SK-N-SH (cell line): Measurements from ENCODE around the gene PTH2. TPM values are rescaled to one million over a fixed set of nuclear protein-coding genes. Genes with fewer than 3 reads are reported as not detected.

ENCODE experiments used
- CTCF ChIA-PET: fragments of 300-600, 350-600 bp; formaldehyde crosslinking; extraction: SDS; loops from one replicate; lab custom pipeline; 2021; lab: Yijun Ruan, JAX
- POLR2A ChIA-PET: fragments of 350-600 bp; sonication (Branson Sonifier 250); formaldehyde crosslinking; extraction: SDS; loops from one replicate; lab custom pipeline; 2020; ENCODE audit warnings: antibody characterized with exemption, inconsistent platforms; lab: Yijun Ruan, JAX
- DNase-seq: peaks from one replicate; pipeline ENCODE4 v3.0.0; 2012
- H2AFZ ChIP-seq: fragments of 200-600 bp; sonication (generic); 2 replicates; pipeline ENCODE4 v1.8.1; 2016; ENCODE audit warnings: antibody characterized with exemption, mild to moderate bottlenecking, low read depth
- H3F3A ChIP-seq: fragments of 200-600 bp; sonication (generic); replicated peaks from 2 replicates; pipeline ENCODE3; 2016; ENCODE audit warnings: antibody characterized with exemption, mild to moderate bottlenecking; ENCODE audit not compliant: insufficient read depth
- H3K27ac ChIP-seq, 2 experiments: fragments of 200-500 bp in 1 of 2; fragments of 200-600 bp in 1 of 2; sonication (Bioruptor generic) in 1 of 2; sonication (generic), shearing (Covaris generic) in 1 of 2; 2 replicates each; pipeline versions ENCODE4 v1.5.1 to v1.6.1; 2014 to 2016; ENCODE audit warnings: low read depth in 2 of 2, inconsistent platforms in 1 of 2, low read length in 1 of 2, mild to moderate bottlenecking in 1 of 2, mixed read lengths in 1 of 2
- H3K27me3 ChIP-seq: fragments of 200-600 bp; sonication (generic), shearing (Covaris generic); 2 replicates; pipeline ENCODE4 v1.6.1; 2016; ENCODE audit warnings: mixed run types; ENCODE audit not compliant: insufficient read depth
- H3K36me3 ChIP-seq, 2 experiments: fragments of 200-500 bp in 1 of 2; fragments of 200-600 bp in 1 of 2; sonication (Bioruptor generic) in 1 of 2; sonication (generic) in 1 of 2; replicated peaks in 1 of 2; 2 replicates each; pipeline versions ENCODE3 to v1.5.1; 2014 to 2016; ENCODE audit warnings: low read length in 1 of 2, mild to moderate bottlenecking in 1 of 2; ENCODE audit not compliant: insufficient read depth in 2 of 2, control insufficient read depth in 1 of 2
- H3K4me1 ChIP-seq, 2 experiments: fragments of 200-500 bp in 1 of 2; fragments of 200-600 bp in 1 of 2; sonication (Bioruptor generic) in 1 of 2; sonication (generic), shearing (Covaris generic) in 1 of 2; 2 replicates each; pipeline versions ENCODE4 v1.5.1 to v1.6.1; 2014 to 2016; ENCODE audit warnings: low read depth in 1 of 2, low read length in 1 of 2, mixed run types in 1 of 2; ENCODE audit not compliant: insufficient read depth in 2 of 2, control insufficient read depth in 1 of 2
- H3K4me2 ChIP-seq: fragments of 200-600 bp; sonication (generic), shearing (Covaris generic); 2 replicates; pipeline ENCODE4 v1.6.1; 2017; ENCODE audit warnings: mixed run types
- H3K4me3 ChIP-seq, 2 experiments: fragments of 200-500 bp in 1 of 2; fragments of 200-600 bp in 1 of 2; sonication (Bioruptor generic) in 1 of 2; sonication (generic), shearing (Covaris generic) in 1 of 2; 2 replicates each; pipeline versions ENCODE4 v1.5.1 to v1.8.1; 2014 to 2016; ENCODE audit warnings: low read depth in 2 of 2, inconsistent platforms in 1 of 2, low read length in 1 of 2, mild to moderate bottlenecking in 1 of 2, mixed read lengths in 1 of 2, moderate library complexity in 1 of 2
- H3K79me2 ChIP-seq: fragments of 200-600 bp; sonication (generic); 2 replicates; pipeline ENCODE4 v1.8.1; 2017; ENCODE audit warnings: mild to moderate bottlenecking; ENCODE audit not compliant: insufficient read depth
- H3K9ac ChIP-seq: fragments of 200-600 bp; sonication (generic); 2 replicates; pipeline ENCODE4 v1.6.1; 2017; ENCODE audit warnings: mixed run types
- H3K9me2 ChIP-seq: fragments of 200-600 bp; sonication (generic); 2 replicates; pipeline ENCODE4 v1.6.1; 2017; ENCODE audit warnings: mixed run types
- H3K9me3 ChIP-seq: fragments of 200-600 bp; sonication (generic); 2 replicates; pipeline ENCODE4 v1.6.1; 2017; ENCODE audit warnings: mixed run types, mild to moderate bottlenecking, moderate library complexity
- H4K20me1 ChIP-seq: fragments of 200-600 bp; sonication (generic); 2 replicates; pipeline ENCODE4 v1.6.1; 2017; ENCODE audit warnings: mild to moderate bottlenecking, mixed run types; ENCODE audit not compliant: insufficient read depth
- CHD2 ChIP-seq: fragments of 150-350 bp; IDR thresholded peaks from 2 replicates; pipeline ENCODE4 v1.6.1; 2018; ENCODE audit warnings: low read length; ENCODE audit not compliant: partially characterized antibody
- EP300 ChIP-seq, 2 experiments: IDR thresholded peaks; 2 replicates each; pipeline versions ENCODE4 v1.4.0 to v1.6.1; 2012; ENCODE audit warnings: borderline replicate concordance in 1 of 2, low read depth in 1 of 2, low read length in 1 of 2
- EZH2phosphoT487 ChIP-seq: fragments of 200-600 bp; sonication (generic); IDR thresholded peaks from 2 replicates; pipeline ENCODE4 v1.6.1; 2017; ENCODE audit warnings: low read depth, mixed run types, mild to moderate bottlenecking, antibody characterized with exemption, moderate library complexity, borderline replicate concordance
- FOXM1 ChIP-seq: IDR thresholded peaks from 2 replicates; pipeline ENCODE4 v1.4.0; 2012; ENCODE audit warnings: low read depth, mild to moderate bottlenecking
- GABPA ChIP-seq: IDR thresholded peaks from 2 replicates; pipeline ENCODE4 v1.4.0; 2012; ENCODE audit warnings: low read depth, mild to moderate bottlenecking
- GATA2 ChIP-seq: sonication (generic); formaldehyde crosslinking; IDR thresholded peaks from 2 replicates; pipeline ENCODE4 v1.5.0; 2020; ENCODE audit warnings: mild to moderate bottlenecking, missing genetic modification reagents
- JUND ChIP-seq: IDR thresholded peaks from 2 replicates; pipeline ENCODE4 v1.4.0; 2012
- MEF2A ChIP-seq: IDR thresholded peaks from 2 replicates; pipeline ENCODE4 v1.4.0; 2012; ENCODE audit warnings: low read depth, borderline replicate concordance
- MXI1 ChIP-seq: IDR thresholded peaks from 2 replicates; pipeline ENCODE4 v1.6.1; 2012; ENCODE audit warnings: mild to moderate bottlenecking, low read depth, low read length, improper control_type of control experiment
- PBX3 ChIP-seq: IDR thresholded peaks from 2 replicates; pipeline ENCODE4; 2012
- POLR2AphosphoS5 ChIP-seq: IDR thresholded peaks from 2 replicates; pipeline ENCODE4 v1.6.1; 2012; ENCODE audit warnings: low read depth, low read length
- RCOR1 ChIP-seq: fragments of 150-350 bp; IDR thresholded peaks from 2 replicates; pipeline ENCODE4 v1.6.1; 2017; ENCODE audit warnings: antibody characterized with exemption, low read length
- REST ChIP-seq: IDR thresholded peaks from 2 replicates; pipeline ENCODE4 v1.6.1; 2012; ENCODE audit warnings: mild to moderate bottlenecking, low read depth, low read length, moderate library complexity
- RFX5 ChIP-seq: IDR thresholded peaks from 2 replicates; pipeline ENCODE4 v1.6.1; 2012; ENCODE audit warnings: mild to moderate bottlenecking, improper control_type of control experiment, low read length
- SIN3A ChIP-seq: IDR thresholded peaks from 2 replicates; pipeline ENCODE4 v1.6.1; 2012; ENCODE audit warnings: low read depth, mild to moderate bottlenecking, low read length, moderate library complexity, borderline replicate concordance
- SMC3 ChIP-seq: IDR thresholded peaks from 2 replicates; pipeline ENCODE4 v1.6.1; 2012; ENCODE audit warnings: low read depth, low read length, improper control_type of control experiment
- TCF12 ChIP-seq: IDR thresholded peaks from 2 replicates; pipeline ENCODE4 v1.4.0; 2012
- TEAD4 ChIP-seq: IDR thresholded peaks from 2 replicates; pipeline ENCODE4 v1.4.0; 2012; ENCODE audit warnings: mild to moderate bottlenecking, borderline replicate concordance; ENCODE audit not compliant: insufficient read depth
- WGBS: methylation state at CpG from one replicate; pipeline ENCODE4 v1.1.6; 2017; ENCODE audit warnings: low lambda C conversion rate; 5-methylcytosine and 5-hydroxymethylcytosine counted together
- polyA plus RNA-seq, 3 experiments: library from polyadenylated mRNA; depleted of rRNA; stranded (reverse); fragments of >200 nt; gene quantifications; 2 replicates each; pipeline ENCODE4 v1.2.3, GENCODE V29; 2012
- TF ChIP-seq, protein P1 (sequence below): fragments of 200-600 bp; sonication (generic); IDR thresholded peaks from 2 replicates; pipeline ENCODE4 v1.6.1; 2017; ENCODE audit warnings: antibody characterized with exemption, mild to moderate bottlenecking, moderate library complexity
- TF ChIP-seq, protein P2 (sequence below): IDR thresholded peaks from 2 replicates; pipeline ENCODE4 v1.4.0; 2012; ENCODE audit warnings: low read depth
- TF ChIP-seq, protein P3 (sequence below): IDR thresholded peaks from 2 replicates; pipeline ENCODE4 v1.4.0; 2012; ENCODE audit warnings: low read depth, borderline replicate concordance

The PTH2 gene
- polyA plus RNA-seq, 1 of the 3 experiments (the other 2 are of a cell fraction), result not detected

- Histone ChIP-seq H3K4me2 (no peak overlapping the region), H3K9me3 (no peaks in the 10 kb centered on the region), H3K79me2 (no peaks in the 10 kb centered on the region), H3K27ac (no peak overlapping the region), H2AFZ (no peak overlapping the region), H3K9me2 (no peaks in the 10 kb centered on the region), H3K4me3 (no peak overlapping the region), H3K9ac (no peak overlapping the region), H3K27me3 (no peaks in the 10 kb centered on the region), H3K36me3 (no peaks in the 10 kb centered on the region), H3F3A (no peaks in the 10 kb centered on the region), H3K4me1 (no peaks in the 10 kb centered on the region), H4K20me1 (no peaks in the 10 kb centered on the region)
- TF ChIP-seq, protein P1, sequence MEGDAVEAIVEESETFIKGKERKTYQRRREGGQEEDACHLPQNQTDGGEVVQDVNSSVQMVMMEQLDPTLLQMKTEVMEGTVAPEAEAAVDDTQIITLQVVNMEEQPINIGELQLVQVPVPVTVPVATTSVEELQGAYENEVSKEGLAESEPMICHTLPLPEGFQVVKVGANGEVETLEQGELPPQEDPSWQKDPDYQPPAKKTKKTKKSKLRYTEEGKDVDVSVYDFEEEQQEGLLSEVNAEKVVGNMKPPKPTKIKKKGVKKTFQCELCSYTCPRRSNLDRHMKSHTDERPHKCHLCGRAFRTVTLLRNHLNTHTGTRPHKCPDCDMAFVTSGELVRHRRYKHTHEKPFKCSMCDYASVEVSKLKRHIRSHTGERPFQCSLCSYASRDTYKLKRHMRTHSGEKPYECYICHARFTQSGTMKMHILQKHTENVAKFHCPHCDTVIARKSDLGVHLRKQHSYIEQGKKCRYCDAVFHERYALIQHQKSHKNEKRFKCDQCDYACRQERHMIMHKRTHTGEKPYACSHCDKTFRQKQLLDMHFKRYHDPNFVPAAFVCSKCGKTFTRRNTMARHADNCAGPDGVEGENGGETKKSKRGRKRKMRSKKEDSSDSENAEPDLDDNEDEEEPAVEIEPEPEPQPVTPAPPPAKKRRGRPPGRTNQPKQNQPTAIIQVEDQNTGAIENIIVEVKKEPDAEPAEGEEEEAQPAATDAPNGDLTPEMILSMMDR, result no peak
- no peak for TF ChIP-seq PBX3
- no peak for TF ChIP-seq RCOR1
- TF ChIP-seq GATA2 (CRISPR knock-in tag), result no peak
- no peak for TF ChIP-seq MEF2A
- no peak for TF ChIP-seq SMC3
- TF ChIP-seq, protein P2, sequence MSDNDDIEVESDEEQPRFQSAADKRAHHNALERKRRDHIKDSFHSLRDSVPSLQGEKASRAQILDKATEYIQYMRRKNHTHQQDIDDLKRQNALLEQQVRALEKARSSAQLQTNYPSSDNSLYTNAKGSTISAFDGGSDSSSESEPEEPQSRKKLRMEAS, result no peak
- TF ChIP-seq EZH2phosphoT487, result no peak
- POLR2A ChIA-PET, result interaction anchor here (0.6 kb wide), 1 partner anchor 15 kb away, joined by 3 read pairs; the partner anchor contains the start of gene ALDH16A1
- 91% methylated on average over 18 of the region's 19 CpGs for WGBS
- DNase-seq, result no peak
- CTCF ChIA-PET, result no interaction called here
Observed at GRCh38 chr19:49468199-49468598, 45.0 kb upstream of the PTH2 start.

- no peaks in the 10 kb centered on the region for H3F3A ChIP-seq
- ChIA-PET CTCF (interaction anchor here (1.3 to 2.6 kb wide), 2 partner anchors 8 to 12 kb away, joined by 3 to 16 read pairs; partner anchors contain the start of gene FLT3LG), POLR2A (no interaction called here)
- no peaks in the 10 kb centered on the region for H3K9me3 ChIP-seq
- H3K27me3 ChIP-seq, result no peaks in the 10 kb centered on the region
- TF ChIP-seq EP300 (IDR thresholded peaks at IDR 0.05; ENCODE audit: borderline replicate concordance in 1 of 2, low read depth in 1 of 2, low read length in 1 of 2) (no peak), MXI1 (no peak), POLR2AphosphoS5 (no peak), JUND (no peak), SIN3A (no peak), CHD2 (no peak), GABPA (no peak), TEAD4 (no peak), MEF2A (no peak), TCF12 (no peak), RFX5 (no peak), GATA2 (CRISPR knock-in tag) (no peak), REST (no peak), FOXM1 (no peak)
- TF ChIP-seq, protein P3, sequence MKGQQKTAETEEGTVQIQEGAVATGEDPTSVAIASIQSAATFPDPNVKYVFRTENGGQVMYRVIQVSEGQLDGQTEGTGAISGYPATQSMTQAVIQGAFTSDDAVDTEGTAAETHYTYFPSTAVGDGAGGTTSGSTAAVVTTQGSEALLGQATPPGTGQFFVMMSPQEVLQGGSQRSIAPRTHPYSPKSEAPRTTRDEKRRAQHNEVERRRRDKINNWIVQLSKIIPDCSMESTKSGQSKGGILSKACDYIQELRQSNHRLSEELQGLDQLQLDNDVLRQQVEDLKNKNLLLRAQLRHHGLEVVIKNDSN, result no peak
- H3K36me3 ChIP-seq, result no peaks in the 10 kb centered on the region
- no peak for DNase-seq
- H3K4me1 ChIP-seq, result no peaks in the 10 kb centered on the region
- no peaks in the 10 kb centered on the region for H4K20me1 ChIP-seq
- no peak overlapping the region for H3K27ac ChIP-seq
- H2AFZ ChIP-seq, result no peak overlapping the region
- no peaks in the 10 kb centered on the region for H3K79me2 ChIP-seq
- H3K9ac ChIP-seq, result no peak overlapping the region
- WGBS, result 95% methylated on average over 3 of the region's 3 CpGs
- H3K4me3 ChIP-seq, result no peak overlapping the region
- no peak overlapping the region for H3K4me2 ChIP-seq
- no peaks in the 10 kb centered on the region for H3K9me2 ChIP-seq
Observed at GRCh38 chr19:49465371-49465770, 42.1 kb upstream of the PTH2 start.
